ENCODE results near the gene SORL1-AS1. TPM values are rescaled to one million over a fixed set of nuclear protein-coding genes. Genes with fewer than 3 reads are reported as not detected.

Gene SORL1-AS1

DNA sequence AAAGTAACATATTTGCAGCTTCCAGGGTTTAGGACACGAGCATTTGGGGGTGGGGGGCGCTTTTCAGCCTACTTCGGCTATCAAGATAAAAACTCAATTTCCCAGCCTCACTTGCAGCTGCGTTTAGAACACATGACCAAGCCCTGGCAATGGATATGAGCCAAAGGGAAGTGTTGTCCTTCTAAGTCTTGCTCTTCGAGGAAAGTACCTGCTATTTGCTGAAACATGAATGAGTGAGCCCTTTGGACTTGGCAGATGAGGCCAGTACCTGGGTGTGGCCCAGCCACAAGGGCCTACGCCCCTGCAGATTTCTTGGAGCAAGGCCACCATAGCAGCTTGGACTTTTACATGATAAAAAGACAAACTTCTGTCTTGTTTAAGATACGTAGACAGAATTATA lies 60.9 kb downstream of the SORL1-AS1 start:
- DNase-seq (ENCODE audit: low spot score): no peak

DNA sequence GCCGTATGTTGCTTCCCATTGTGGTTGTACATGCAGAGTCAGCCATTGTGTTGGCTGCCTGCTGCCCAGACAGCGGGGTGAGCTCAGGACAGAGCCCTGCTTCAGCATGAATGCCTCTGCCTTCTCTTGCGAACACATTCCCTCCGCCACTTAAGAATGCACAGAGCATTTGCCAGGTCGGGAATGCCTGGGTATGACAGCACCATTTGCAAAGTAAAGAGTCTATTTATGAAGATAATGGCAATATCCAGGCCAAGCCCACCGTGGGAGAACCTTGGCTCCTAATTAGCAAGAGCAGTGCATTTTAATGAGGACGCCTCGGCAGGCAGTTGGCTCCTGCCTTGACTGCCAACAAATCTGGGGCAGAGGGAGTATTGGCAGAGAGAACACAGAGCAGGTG lies 63.1 kb downstream of the SORL1-AS1 start:
- DNase-seq (ENCODE audit: low spot score): no peak

Other genes starting within 250 kb of the SORL1-AS1 start
- gene SC5D, start 160.2 kb downstream of the SORL1-AS1 start, total RNA-seq (2014; rRNA removed; shearing (Covaris generic)): 42.0 and 46.9 TPM in 2 replicates
- gene SORL1, start 653 bp downstream of the SORL1-AS1 start, total RNA-seq (2014; rRNA removed; shearing (Covaris generic)): 2.5 and 3.6 TPM in 2 replicates

All from H4 (cell line).